ENCODE results near the gene MSL3B.
A peak's percentile ranks its signal among the peaks of the same experiment; 100 is the strongest.

Gene MSL3B

DNA sequence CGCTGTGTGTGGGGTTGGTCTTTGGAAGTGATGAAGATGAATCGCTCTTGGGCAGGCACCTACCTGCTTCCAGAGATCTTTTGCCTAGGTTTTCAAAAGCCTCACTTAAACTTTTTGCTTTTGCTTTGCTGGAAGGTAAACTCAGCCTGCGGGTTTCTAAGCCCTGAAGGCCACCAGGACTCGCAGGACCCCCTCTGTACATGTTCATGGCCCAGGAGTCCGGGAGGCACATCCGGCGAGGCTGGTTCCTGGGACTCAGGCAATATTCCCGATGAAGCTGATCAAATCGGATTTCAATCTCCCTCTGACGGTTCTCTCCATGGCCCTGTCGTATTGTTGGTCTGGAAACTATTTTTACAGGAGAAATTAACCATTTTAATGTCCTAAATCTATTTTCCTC lies 27.0 kb downstream of the MSL3B start:
- Histone ChIP-seq H3K4me3 (no peak overlapping the region), H3K27me3 (no peaks in the 10 kb centered on the region), H3K4me1 (no peaks in the 10 kb centered on the region), H3K27ac (no peak overlapping the region), H3K9me3 (no peaks in the 10 kb centered on the region), H3K36me3 (no peaks in the 10 kb centered on the region)
- no peak for TF ChIP-seq POLR2A (IDR thresholded peaks at IDR 0.05)
- TF ChIP-seq, protein P1, sequence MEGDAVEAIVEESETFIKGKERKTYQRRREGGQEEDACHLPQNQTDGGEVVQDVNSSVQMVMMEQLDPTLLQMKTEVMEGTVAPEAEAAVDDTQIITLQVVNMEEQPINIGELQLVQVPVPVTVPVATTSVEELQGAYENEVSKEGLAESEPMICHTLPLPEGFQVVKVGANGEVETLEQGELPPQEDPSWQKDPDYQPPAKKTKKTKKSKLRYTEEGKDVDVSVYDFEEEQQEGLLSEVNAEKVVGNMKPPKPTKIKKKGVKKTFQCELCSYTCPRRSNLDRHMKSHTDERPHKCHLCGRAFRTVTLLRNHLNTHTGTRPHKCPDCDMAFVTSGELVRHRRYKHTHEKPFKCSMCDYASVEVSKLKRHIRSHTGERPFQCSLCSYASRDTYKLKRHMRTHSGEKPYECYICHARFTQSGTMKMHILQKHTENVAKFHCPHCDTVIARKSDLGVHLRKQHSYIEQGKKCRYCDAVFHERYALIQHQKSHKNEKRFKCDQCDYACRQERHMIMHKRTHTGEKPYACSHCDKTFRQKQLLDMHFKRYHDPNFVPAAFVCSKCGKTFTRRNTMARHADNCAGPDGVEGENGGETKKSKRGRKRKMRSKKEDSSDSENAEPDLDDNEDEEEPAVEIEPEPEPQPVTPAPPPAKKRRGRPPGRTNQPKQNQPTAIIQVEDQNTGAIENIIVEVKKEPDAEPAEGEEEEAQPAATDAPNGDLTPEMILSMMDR (IDR thresholded peaks at IDR 0.05) = no peak
- peak in 1 of 3 donors; percentile 7 for DNase-seq

DNA sequence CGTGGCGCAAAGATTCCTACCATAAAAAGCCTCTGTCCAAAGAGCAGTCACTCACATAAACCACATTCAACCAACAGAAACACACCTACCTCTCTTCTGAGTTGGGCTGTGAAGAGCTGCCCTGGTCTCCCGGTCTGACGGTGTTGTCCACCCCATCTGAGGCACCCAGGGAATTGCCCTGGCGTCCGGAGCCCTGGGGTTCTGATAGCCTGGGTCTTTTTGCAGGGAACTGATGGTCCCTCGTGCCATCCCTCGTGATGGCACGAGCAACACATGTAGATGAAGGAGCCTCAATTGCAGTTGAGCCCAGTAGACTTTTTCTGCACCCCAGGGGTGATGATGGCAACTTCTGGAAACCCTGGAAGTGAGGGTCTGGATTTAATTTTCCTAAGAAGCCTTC lies 27.7 kb downstream of the MSL3B start:
- H3K4me1 ChIP-seq = no peaks in the 10 kb centered on the region
- no peaks in the 10 kb centered on the region for H3K27me3 ChIP-seq
- TF ChIP-seq POLR2A (IDR thresholded peaks at IDR 0.05) = no peak
- TF ChIP-seq, protein P1 (IDR thresholded peaks at IDR 0.05) = no peak
- H3K27ac ChIP-seq = no peak overlapping the region
- peak in 1 of 3 donors; percentile 7 for DNase-seq
- H3K9me3 ChIP-seq = no peaks in the 10 kb centered on the region
- no peak overlapping the region for H3K4me3 ChIP-seq
- H3K36me3 ChIP-seq = no peaks in the 10 kb centered on the region

DNA sequence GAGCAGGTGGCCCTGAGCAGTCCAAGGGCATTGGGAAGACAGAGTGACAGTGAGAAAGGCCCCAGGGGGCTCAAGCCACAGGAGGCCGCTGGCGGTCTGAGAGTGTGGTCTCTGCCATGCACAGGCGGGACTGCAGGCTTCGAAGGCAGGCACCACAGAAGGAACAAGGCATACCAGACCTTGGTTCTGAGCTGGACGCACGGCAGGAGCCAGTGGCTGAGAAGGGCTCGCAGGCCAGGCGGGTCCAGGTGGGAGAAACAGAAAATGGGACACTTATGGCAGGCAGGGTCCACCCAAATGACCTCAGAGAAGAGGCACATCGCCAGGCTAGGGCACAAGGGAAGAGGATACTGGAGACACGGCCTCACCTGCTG lies 28.8 kb downstream of the MSL3B start:
- Histone ChIP-seq H3K27ac (no peak overlapping the region), H3K9me3 (no peaks in the 10 kb centered on the region), H3K27me3 (no peaks in the 10 kb centered on the region), H3K4me3 (no peak overlapping the region), H3K4me1 (no peaks in the 10 kb centered on the region), H3K36me3 (no peaks in the 10 kb centered on the region)
- peak in 1 of 3 donors; percentile 3 for DNase-seq
- TF ChIP-seq POLR2A (IDR thresholded peaks at IDR 0.05) = no peak
- TF ChIP-seq, protein P1 (IDR thresholded peaks at IDR 0.05) = no peak

DNA sequence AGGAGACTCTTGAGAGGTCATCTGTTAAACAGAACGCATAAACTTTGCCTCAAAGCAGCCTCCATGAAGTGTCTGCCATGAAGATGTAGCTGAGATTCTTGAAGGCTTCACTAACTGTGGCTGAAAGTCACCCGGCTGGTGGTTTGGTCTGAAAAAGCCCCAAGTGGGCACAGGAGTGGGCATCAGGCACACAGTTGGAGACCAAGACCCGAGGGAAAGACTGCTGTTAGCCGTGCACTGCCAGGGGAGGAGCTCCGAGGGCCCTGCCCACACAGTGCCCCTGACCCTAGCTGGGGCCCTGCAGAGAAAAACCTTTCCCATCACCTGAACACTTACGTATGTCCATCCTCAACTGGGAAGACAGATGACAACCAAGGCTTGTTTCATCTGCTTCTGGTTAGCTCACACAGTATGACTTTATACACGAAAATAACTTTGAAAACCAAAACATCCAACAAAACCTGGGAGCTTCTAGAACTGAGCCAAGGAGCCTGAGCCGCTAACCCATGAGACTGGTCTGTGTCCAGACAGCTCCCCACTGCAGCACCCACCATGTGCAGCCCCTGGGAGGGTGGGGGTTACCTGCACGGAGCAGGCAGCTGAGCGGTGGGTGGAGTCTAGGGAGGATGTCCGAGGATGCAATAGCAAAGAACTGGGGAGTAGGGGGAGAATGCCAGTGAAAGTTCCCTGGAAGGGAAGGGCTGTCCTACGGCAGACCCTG lies 29.3 kb downstream of the MSL3B start:
- no peak for TF ChIP-seq POLR2A (IDR thresholded peaks at IDR 0.05)
- TF ChIP-seq, protein P1 (IDR thresholded peaks at IDR 0.05) = no peak
- H3K27me3 ChIP-seq = no peaks in the 10 kb centered on the region
- no peaks in the 10 kb centered on the region for H3K9me3 ChIP-seq
- H3K27ac ChIP-seq = no peak overlapping the region
- no peaks in the 10 kb centered on the region for H3K4me1 ChIP-seq
- no peak overlapping the region for H3K4me3 ChIP-seq
- no peaks in the 10 kb centered on the region for H3K36me3 ChIP-seq
- DNase-seq = peak; percentile 4 to 33 (median 9)

DNA sequence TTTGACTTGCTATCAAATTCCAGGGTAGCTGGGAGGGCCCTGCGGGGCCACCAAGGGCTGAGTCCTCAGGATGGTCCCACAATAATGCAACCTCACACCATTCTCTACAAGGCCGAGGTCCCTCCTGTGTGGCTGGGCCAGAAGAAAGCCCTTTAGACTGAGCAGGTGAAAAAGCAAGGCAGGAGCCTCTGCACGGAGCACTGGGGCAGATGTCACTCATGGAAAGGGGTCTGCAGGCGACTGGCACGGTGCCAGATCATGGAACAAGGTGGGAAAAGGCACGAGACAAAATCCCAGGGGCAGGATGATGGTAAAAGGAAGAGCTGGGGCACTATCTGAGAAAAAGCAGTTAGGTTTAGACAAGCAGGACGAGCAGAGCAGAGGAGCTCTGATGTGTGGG lies 29.9 kb downstream of the MSL3B start:
- Histone ChIP-seq H3K36me3 (no peaks in the 10 kb centered on the region), H3K4me3 (no peak overlapping the region), H3K27ac (no peak overlapping the region), H3K27me3 (no peaks in the 10 kb centered on the region), H3K9me3 (no peaks in the 10 kb centered on the region), H3K4me1 (peaks cover 0 to 1% (median 0%) of the 10 kb centered on the region in 4 donors)
- DNase-seq = peak in 2 of 3 donors; percentile 5 to 22
- TF ChIP-seq, protein P1 (IDR thresholded peaks at IDR 0.05) = no peak
- TF ChIP-seq POLR2A (IDR thresholded peaks at IDR 0.05) = no peak

Data from Peyer's patch (tissue), 4 donors.